Measurements from ENCODE around the gene SESN3.
"Not testable (repeated sequence)": the region's sequence is repeated elsewhere in the genome, so short reads cannot be mapped to it uniquely, and the experiment has no call there.

The SESN3 gene

DNA sequence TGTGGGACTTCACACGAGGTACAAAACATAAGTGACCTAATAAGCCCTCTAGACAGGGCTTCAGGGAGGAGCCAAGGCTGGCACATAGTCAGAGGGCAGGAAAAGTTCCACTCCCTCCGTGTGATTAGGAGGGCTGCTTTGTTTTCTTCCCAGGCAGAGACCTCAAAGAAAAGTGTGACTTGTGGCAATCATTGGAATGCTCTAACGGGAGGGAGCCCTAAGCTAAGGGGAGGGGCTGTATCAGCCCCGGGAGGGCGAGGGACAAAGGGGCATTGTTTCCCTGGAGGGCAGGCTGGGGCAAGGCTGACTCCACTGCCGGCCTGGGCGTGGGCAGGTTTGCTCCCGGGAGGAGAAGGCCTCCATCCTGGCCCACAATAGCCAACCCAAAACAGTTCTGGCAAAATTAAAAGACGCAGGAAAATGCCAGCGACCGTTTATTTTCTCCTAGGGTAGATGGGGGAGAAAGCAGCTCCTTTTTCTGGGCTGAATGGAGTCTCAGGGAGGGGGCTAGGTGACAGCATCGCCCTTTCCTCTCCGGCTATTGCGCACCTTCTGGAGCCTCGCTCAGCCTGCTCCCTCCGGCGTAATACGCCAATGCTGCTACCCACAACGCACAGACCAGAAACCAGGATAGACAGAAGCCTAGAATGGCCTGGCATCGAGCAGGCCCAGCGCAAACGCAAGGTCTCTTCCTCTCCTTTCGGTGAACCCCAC is 81.2 kb downstream of the SESN3 start:
- DNase-seq, result no peak

DNA sequence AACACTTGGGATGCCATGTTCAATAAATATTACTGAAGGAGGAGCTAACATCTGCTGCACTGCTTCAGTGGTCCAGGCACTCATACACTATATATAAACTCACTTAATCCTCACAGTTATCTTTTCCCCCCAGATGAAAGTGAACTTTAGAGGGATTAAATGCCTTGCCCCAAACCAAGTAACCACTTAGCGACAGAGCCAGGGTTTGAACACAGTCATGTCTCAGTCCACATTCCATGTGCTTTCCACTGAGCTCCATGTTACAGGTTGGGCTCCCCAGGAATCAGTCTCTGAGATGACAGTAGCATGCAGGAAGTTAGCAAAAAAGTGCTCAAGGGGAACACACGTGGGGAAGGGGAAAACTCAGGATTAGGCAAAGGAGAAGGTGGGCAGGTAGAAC is 82.1 kb downstream of the SESN3 start:
- DNase-seq, result no peak

DNA sequence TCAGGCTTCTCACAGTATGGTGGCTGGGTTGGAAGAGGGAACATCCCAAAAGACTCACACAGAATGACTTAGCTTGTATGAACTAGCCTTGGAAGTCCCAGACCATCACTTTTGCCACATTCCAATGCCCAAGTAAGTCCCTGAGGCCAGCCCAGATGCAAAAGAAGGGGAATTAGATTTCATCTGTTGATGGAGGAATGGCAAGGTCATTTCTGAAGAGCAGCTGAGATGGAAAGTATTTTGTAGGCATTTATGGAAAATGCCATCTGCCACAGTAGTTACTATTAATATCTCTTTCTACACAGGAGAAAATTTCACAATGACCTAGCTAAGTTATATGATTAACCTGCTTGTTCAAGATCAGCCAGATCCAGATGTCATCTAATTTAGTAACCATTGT is 82.6 kb downstream of the SESN3 start:
- no peak for DNase-seq

DNA sequence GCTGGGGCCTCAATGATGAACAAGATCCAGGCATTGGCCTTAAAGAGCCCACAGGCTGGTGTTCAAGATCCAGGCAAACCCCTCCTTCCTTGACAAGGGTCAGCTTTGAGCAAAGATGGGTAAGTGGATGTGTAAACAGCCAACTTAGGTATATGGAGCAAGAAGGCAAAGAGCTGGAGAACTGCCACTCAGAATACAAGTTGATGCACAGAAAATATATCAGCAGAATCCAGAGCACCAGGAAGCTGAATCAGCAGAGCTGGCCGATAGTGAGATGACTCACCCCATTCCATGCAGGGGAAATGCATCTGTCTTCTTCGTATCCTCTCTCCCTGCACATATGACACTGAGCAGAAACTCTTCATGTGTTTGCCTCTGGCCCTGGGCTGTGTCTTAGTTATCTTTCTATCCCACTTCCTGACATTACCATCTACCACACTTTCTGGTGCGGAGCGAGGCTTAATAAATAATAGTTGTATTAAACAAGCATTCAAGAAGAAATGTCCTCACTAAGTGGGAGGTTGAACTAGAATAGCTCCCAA is 83.6 kb downstream of the SESN3 start:
- DNase-seq, result peak; percentile 53

DNA sequence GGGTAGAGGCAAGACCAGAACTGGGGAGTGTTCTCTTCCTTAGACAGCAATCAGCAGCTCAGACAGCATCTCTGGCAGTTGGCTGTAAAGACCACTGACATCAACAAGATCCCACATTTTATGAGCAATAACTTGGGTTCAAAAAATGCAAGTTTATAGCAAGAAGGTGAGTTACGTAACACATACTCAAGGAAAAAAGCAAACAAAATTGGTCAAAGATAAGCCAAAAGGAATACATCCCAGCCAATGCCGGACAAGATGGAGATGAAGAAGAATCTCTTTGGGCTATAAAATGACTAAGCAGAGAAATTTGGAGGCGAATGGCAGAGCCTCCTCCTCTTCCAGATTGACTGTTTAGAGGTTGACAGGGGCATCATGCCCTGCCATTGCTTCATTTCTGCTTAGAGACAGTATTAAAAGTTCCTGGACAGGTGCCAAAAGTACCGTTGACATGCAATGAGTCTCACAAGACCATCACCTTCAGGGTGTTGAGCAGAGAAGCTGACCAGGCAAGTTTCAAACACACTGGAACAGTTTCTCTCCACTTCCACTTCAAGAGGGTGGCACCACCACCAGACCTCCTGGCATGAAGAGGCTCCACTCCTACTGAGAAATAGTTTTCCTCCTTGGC is 85.5 kb downstream of the SESN3 start:
- DNase-seq, result no peak

DNA sequence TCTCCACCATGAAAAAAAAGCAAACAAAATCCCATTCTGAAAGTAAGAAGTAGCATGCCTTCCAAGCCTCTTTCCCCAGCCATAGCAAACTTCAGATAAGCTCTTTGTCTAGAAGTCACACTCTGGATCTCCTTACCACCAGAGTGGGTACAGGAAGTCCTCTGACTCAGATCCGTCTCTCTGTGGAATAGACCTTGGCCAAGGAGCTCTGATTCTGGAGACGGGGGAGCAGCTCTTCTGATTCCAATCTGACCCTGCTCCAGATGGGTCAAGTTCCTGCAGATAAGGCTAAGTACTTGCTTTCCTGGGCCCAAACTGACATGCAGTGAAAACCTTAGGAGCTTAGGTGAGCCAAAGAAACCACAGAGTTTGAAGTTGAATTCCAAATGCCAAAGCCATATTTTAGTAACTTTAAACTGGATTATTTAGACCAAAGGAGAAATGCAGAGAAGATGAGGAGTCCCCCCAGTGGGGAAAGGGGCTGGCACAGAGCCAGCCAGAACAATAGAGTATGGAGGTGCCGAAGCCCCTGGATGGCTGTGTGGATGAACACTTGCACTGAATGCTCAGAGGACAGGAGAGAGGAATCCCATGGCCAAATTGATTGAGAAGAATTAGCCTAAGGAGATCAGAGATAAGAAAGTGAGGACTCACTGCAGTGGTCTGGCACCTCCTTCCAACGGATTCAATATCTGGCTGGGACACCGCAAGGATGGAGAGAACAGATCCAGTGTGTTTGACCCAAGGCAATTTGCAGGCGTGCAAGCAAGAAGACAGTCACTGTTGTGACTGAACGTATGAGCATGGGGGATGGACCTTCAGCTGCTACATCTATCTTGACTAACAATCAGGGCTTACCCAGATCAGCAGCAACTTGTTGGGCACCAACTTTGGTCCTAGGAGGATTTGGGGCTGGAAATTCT is 86.4 kb downstream of the SESN3 start:
- no peak for DNase-seq

DNA sequence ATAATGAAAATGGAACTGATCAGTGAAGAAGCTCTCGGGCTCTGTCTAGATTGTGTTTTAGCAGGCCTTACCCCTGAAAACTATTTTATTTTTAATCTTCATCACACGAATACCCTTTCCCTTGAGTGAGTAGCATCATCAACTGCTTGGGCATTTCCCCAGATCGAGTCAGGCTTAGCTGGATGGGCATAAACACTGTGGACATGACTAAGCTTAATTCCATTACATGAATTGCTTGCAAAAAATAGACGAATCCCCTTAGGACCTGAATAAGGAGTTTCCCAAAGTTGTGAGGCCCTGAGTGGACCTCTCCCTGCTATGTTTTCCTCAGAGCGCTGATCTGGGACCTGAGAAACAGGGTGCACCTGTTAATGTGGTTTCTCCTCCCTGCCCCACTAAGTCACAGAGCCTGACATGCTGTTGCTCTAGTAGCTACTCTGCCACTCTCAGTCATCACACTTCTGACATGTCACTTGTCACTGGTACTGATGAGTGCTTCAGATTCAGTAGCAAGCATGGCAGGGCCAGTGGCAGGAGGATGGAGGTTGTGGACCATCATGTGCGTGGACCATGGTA is 87.8 kb downstream of the SESN3 start:
- no peak for DNase-seq

DNA sequence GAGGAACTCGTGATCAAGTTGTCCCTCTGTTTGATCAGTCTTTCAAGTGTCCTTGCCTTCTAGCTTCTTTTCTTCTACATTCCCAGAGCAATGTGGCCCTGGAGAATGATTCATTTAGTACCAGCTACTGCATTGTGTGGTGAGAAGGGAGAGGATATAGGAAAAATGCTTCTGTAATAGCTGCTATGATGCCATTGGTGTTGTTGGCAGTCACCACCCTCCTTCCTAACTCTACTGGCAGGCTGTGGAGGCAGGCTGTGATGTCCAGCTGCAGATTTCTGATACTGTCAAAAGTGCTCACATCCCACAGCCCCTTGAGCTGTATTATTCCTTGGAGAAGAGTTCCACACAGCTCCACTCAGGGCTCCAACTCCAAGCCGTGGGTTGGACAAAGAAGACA is 88.6 kb downstream of the SESN3 start:
- DNase-seq, result no peak

DNA sequence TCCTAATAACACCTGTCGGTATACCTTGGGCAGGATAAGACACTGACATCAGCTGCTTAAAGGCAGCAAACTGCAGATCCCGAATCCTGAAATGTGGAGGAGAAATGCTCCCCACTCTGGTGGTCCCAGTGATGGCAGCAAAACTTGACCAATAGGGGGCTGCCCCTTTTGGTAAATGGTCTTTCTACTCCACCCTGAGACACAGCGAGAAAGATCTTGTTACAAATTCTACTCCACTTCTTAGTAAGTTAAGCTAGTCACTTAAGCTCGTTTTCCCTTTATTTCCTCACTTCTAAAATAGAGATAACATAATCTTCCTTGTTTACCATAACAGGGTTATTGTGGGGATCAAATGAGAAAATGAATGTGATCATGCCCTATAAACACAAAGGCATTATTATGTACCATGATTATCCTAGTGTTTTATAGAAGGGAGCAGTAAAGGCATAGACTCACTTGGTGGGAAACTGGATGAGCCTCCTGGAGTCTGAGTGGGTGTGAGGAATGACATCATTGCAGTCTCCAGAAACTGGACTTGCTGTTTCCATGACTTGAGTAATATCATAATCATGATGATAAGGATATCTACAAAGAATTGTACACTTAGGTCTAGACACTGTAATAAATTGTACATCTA is 90.5 kb downstream of the SESN3 start:
- no peak for DNase-seq

DNA sequence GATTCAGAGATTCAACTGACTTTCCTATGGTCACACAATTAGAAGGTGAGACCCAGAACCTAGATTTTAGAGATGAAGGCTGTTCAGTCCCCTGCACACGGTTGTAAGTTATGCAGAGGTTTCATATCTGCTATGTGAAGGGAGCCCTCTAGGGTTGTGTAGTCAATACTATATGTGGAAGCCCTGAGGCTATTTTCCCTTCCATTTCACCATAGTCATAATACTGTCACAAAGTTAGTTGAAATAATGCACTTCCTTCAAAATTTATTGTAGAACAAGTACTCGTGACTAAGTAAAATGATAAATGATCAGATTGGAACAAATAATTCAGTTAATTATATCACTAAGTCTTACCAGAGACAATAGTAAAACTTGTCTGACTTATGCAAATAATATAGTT is 92.6 kb downstream of the SESN3 start:
- no peak for DNase-seq

DNA sequence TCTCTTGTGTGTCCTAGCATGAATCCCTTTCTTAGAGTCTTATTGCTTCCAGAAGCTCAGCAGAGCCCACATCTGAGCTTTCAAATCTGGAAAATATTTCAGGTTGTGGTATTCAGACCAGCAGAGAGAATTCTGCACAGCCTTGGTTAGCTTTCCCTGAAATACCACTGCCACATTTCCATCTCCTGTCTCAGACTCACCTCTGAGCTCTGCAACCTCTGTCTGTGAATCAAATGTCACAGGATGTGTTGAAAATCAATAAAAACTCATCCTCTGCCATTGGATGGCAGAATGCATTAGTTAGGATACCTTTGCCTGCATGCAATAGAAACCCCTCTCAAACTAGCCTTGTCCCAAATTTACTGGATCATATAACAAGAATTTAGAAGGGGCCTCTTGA is 93.7 kb downstream of the SESN3 start:
- DNase-seq, result no peak

DNA sequence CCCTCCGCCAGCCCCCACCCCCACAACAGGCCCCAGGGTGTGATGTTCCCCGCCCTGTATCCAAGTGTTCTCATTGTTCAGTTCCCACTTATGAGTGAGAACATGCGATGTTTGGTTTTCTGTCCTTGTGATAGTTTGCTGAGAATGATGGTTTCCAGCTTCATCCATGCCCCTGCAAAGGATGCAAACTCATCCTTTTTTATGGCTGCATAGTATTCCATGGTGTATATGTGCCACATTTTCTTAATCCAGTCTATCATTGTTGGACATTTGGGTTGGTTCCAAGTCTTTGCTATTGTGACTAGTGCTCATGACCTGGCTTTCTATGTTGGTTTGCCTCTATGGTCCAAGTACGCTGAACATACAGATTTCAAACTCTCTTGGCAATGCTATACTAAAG is 94.3 kb downstream of the SESN3 start:
- DNase-seq, result not testable (repeated sequence)

DNA sequence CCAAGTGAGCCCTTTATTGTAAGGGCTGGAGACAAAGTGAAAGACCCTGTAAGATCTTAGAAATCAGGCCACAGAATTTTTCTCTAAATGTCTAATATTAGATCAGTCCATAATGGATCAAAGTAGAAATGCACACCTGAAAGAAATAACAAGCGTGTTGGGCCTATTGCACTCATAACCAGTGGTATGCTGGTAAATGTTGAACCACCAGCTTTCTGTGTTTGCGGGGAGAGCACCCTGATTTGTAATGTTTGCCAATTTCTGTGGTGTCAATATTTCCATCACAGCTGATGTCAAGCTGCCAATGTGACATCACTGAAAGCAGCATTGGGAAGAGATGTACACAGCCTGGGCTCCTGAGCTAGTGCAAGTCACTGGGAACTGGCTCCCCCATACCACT is 95.1 kb downstream of the SESN3 start:
- DNase-seq, result no peak

DNA sequence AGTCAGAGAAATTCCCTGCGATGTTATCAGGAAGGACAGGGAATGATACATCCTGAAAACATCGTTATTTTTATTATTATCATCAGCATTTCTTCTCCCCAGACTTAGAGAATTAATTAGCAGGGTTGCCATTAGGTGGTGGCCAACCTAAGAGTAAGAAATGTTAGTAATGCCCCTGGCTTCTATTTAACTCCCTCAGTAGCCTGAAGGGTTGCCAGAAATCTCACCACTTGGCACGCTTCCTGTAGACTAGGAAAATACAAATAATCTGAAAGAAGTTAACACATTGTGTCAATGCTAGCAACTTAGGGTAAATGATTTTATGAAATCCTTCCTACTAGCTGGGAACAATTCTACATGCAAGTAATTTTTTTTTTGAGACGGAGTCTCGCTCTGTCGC is 95.8 kb downstream of the SESN3 start:
- DNase-seq, result no peak

DNA sequence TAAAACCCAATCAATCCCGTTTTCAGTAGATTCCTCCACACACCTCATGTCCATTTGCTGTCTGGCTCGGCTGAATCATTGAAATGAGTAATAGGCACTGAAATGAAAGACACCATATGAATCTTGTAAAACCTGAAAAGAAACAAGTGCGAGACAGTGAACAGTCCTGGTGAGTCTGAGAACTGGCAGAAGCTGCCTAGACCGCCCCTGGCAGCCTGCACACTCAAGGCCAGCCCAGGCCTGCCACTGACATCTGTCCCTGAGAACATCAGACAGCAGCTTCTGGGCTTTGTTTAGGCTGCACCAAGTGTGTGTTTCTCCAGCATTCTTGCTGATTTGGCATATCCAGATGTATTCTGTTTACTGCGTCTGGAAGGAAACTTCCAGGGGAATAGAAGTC is 96.5 kb downstream of the SESN3 start:
- no peak for DNase-seq

DNA sequence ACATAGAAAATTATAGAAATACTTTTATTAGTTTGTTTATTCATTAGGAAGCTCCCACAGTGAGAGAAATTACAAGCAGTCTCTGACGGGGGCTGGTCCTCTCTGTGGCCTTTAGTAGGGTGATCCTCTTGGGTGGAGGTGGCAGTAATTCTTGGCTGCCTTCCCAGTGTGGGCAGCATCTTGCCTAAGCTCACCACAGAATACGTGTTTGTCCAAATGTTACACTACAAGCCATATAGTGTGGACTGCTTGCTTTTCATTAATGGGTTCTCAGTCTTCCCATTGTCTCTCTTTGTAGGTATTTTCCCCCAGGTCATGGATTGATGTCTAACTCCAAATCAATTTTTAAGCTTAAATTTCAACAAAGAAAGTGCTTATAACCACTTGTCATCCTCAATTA is 98.0 kb downstream of the SESN3 start:
- no peak for DNase-seq

DNA sequence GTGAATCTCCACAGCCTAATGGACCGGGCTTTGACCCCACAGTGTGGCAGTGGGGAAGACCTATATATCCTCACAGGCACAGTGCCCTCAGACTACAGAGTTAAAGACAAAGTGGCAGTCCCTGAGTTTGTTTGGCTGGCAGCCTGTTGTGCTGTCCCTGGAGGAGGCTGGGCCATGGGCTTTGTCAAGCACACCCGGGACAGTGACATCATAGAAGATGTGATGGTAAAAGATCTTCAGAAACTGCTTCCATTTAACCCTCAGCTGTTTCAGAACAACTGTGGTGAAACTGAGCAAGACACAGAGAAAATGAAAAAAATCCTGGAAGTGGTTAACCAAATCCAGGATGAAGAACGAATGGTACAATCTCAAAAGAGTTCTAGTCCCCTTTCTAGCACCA is 102.4 kb downstream of the SESN3 start:
- no peak for DNase-seq

DNA sequence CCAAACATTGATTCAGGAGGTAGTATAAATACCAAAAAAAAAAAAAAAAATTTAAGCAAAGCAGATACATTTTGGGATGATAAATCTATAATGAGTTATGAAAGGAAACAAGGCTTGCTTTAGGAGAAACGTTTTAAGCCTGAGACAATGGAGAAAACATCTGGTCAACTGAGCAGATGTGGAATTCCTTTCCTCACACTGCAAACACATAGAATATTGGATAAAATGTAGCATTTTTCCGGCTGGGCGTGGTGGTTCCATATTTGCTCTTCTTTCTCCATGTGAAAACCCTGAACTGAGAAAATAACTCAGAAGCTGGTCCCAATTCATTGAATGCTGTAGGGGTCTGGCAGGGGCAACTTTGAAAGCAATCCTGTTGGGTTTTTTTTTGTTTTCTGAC is 107.4 kb downstream of the SESN3 start:
- DNase-seq, result no peak

DNA sequence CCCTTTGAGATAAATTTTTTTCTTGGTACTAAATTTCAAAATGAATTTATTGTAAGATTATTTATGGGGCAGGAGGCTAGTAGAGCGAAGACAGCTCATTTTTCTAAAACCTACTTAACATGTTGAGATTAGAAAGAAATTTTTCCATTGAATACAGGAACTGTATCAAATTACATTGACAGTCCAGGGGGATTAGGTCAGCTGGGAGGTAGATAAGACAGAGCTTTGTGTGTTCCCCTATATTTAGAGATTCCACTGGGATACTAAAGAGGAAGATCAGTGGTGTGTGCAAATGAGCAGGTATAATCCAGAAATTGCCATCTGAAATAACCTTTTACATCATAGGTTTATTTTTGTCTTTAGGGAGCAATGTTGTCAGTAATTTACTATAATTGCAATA is 109.3 kb downstream of the SESN3 start:
- no peak for DNase-seq

DNA sequence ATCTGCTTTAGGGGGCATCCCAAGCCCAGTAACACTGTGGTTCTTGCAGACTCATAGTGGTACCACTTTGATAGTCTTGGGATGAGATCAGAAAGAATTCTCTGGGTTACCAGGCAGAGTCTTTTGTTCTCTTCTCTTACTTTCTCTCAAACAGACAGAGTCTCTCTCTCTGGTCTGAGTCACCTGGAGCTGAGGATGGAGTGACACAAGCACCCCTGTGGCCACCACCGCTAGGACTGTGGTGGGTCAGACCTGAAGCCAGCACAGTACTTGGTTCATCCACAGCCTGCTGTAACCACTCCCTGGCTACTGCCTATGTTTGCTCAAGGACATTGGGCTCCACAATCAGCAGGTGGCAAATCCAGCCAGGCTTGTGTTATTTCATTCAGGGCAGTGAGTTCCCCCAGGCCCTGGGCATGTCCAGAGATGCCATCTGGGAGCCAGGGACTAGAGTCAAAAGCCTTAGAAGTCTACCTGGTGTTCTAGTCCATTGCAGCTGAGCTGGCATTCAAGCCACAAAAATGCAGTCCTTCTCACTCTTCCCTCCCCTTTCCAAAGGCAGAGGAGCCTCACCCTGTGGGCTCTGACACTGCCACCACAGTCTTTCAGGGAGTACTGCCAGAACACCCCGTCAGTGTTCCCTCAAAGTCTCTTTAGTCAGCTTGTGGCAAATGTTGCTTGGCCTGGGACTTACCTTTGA is 111.5 kb downstream of the SESN3 start:
- DNase-seq, result no peak

DNA sequence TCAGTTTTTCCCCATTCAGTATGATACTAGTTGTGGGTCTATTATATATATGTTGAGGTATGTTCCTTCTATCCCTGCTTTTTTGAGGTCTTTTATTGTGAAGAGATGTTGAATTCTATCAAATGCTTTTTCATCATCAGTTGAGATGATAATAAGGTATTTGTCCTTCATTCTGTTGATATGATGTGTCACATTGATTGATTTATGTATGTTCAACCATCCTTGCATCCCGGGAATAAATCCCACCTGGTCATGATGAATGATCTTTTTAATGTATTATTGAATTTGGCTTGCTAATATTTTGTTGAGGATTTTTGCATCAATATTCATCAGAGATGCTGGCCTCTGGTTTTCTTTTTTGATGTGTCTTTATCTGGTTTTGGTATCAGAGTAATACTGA is 115.4 kb downstream of the SESN3 start:
- no peak for DNase-seq
